IMR-90 (cell line): ENCODE results near the gene CLEC5A. TPM values are rescaled to one million over a fixed set of nuclear protein-coding genes. Genes with fewer than 3 reads are reported as not detected.

Experiments
- ATAC-seq: fragments of 200-7000 bp; cut with Tn5 transposase; 2 replicates; pipeline ENCODE4 v1.9.1; 2020; ENCODE audit warnings: low read depth, mild to moderate bottlenecking, moderate library complexity
- BruUV-seq: library from RNA; stranded (reverse); fragments of 400-500 nt; replicated peaks from 2 replicates; lab custom pipeline; 2021; lab: Mats Ljungman, UMichigan
- CTCF ChIA-PET: fragments of 300-600 bp; formaldehyde crosslinking; extraction: SDS; loops from one replicate; lab custom pipeline; 2021; ENCODE audit warnings: antibody characterized with exemption; lab: Yijun Ruan, JAX
- POLR2A ChIA-PET: fragments of 300-600 bp; sonication (Branson Sonifier 250); formaldehyde crosslinking; loops from one replicate; lab custom pipeline; 2022; ENCODE audit warnings: antibody characterized with exemption; ENCODE audit not compliant: unreplicated experiment; lab: Charles Lee
- DNase-seq: peaks from one replicate; pipeline ENCODE4 v3.0.0; 2013
- H2AFZ ChIP-seq: replicated peaks from 2 replicates; pipeline ENCODE3; 2013; ENCODE audit warnings: low read length, mild to moderate bottlenecking; ENCODE audit not compliant: poor library complexity
- H2AK5ac ChIP-seq: 2 replicates; pipeline ENCODE4 v1.6.1; 2013; ENCODE audit warnings: low read depth, low read length, inconsistent platforms
- H2AK9ac ChIP-seq: replicated peaks from 2 replicates; pipeline ENCODE3; 2013; ENCODE audit warnings: mild to moderate bottlenecking, low read depth, low read length, moderate library complexity; ENCODE audit not compliant: poor library complexity
- H2BK120ac ChIP-seq: 2 replicates; pipeline ENCODE4 v1.6.1; 2013; ENCODE audit warnings: low read depth, low read length, inconsistent platforms
- H2BK15ac ChIP-seq: 3 replicates; pipeline ENCODE4 v1.6.1; 2013; ENCODE audit warnings: low read depth, low read length, inconsistent platforms
- H2BK20ac ChIP-seq: 2 replicates; pipeline ENCODE4 v1.6.1; 2013; ENCODE audit warnings: low read depth, mild to moderate bottlenecking, inconsistent platforms, low read length, moderate library complexity
- H2BK5ac ChIP-seq: 2 replicates; pipeline ENCODE4 v1.6.1; 2013; ENCODE audit warnings: mild to moderate bottlenecking, low read depth, low read length, inconsistent platforms; ENCODE audit not compliant: poor library complexity, severe bottlenecking
- H3K14ac ChIP-seq: replicated peaks from 2 replicates; pipeline ENCODE4 v1.6.1; 2013; ENCODE audit warnings: low read depth, low read length, inconsistent platforms
- H3K18ac ChIP-seq: 2 replicates; pipeline ENCODE4 v1.6.1; 2013; ENCODE audit warnings: low read depth, low read length, control low read depth
- H3K23ac ChIP-seq: 2 replicates; pipeline ENCODE4 v1.6.1; 2013; ENCODE audit warnings: low read depth, low read length, inconsistent platforms
- H3K27ac ChIP-seq: 2 replicates; pipeline ENCODE4 v1.5.1; 2013; ENCODE audit warnings: mild to moderate bottlenecking, control low read depth, low read length; ENCODE audit not compliant: insufficient read depth
- H3K27me3 ChIP-seq: 2 replicates; pipeline ENCODE4 v1.6.1; 2013; ENCODE audit warnings: low read length; ENCODE audit not compliant: control insufficient read depth, insufficient read depth
- H3K36me3 ChIP-seq: 2 replicates; pipeline ENCODE4 v1.6.1; 2013; ENCODE audit warnings: low read length, mixed read lengths; ENCODE audit not compliant: control insufficient read depth, insufficient read depth
- H3K4ac ChIP-seq: 2 replicates; pipeline ENCODE4 v1.6.1; 2013; ENCODE audit warnings: low read depth, low read length, inconsistent platforms
- H3K4me1 ChIP-seq: 2 replicates; pipeline ENCODE4 v1.6.1; 2013; ENCODE audit warnings: low read length, mixed read lengths; ENCODE audit not compliant: control insufficient read depth, insufficient read depth
- H3K4me2 ChIP-seq: 2 replicates; pipeline ENCODE4 v1.6.1; 2013; ENCODE audit warnings: low read depth, mild to moderate bottlenecking, control low read depth, low read length, moderate library complexity
- H3K4me3 ChIP-seq: 2 replicates; pipeline ENCODE4 v1.5.1; 2013; ENCODE audit warnings: low read depth, mild to moderate bottlenecking, control low read depth, low read length, moderate library complexity; ENCODE audit not compliant: insufficient read depth
- H3K56ac ChIP-seq: 2 replicates; pipeline ENCODE4 v1.6.1; 2013; ENCODE audit warnings: low read length, inconsistent platforms; ENCODE audit not compliant: insufficient read depth; ENCODE audit errors: extremely low read depth
- H3K79me1 ChIP-seq, 2 experiments: 2 replicates each; pipeline ENCODE4 v1.6.1; 2013; ENCODE audit warnings: low read length in 2 of 2, inconsistent platforms in 1 of 2, low read depth in 1 of 2
- H3K9ac ChIP-seq: 2 replicates; pipeline ENCODE4 v1.6.1; 2013; ENCODE audit warnings: low read depth, low read length, control low read depth
- H3K9me1 ChIP-seq: 2 replicates; pipeline ENCODE4 v1.6.1; 2013; ENCODE audit warnings: low read length, inconsistent platforms; ENCODE audit not compliant: insufficient read depth
- H3K9me3 ChIP-seq: 2 replicates; pipeline ENCODE4 v1.6.1; 2013; ENCODE audit warnings: low read length; ENCODE audit not compliant: control insufficient read depth, insufficient read depth
- H4K20me1 ChIP-seq: 2 replicates; pipeline ENCODE4 v1.6.1; 2013; ENCODE audit warnings: low read length, inconsistent platforms; ENCODE audit not compliant: insufficient read depth
- H4K5ac ChIP-seq: 2 replicates; pipeline ENCODE4 v1.6.1; 2013; ENCODE audit warnings: mild to moderate bottlenecking, low read depth, low read length, control low read depth
- H4K8ac ChIP-seq, 2 experiments: 2 replicates each; pipeline ENCODE4 v1.6.1; 2013; ENCODE audit warnings: low read depth in 2 of 2, low read length in 2 of 2, control low read depth in 1 of 2, inconsistent platforms in 1 of 2
- H4K91ac ChIP-seq: 2 replicates; pipeline ENCODE4 v1.6.1; 2013; ENCODE audit warnings: low read depth, low read length, inconsistent platforms; ENCODE audit not compliant: insufficient read depth
- BHLHE40 ChIP-seq: fragments of 150-350 bp; IDR thresholded peaks from 2 replicates; pipeline ENCODE4 v1.6.1; 2016; ENCODE audit warnings: mild to moderate bottlenecking, low read depth, low read length
- WGBS, 2 experiments: methylation state at CpG; one replicate each; pipeline versions ENCODE4 v1.1.5 to v1.1.7; 2013; ENCODE audit warnings: missing lambda C conversion rate in 2 of 2; ENCODE audit not compliant: insufficient read length in 1 of 2; ENCODE audit errors: extremely low coverage in 2 of 2; 5-methylcytosine and 5-hydroxymethylcytosine counted together
- dilution Hi-C: fragments of 300-500 bp; cut with HindIII; formaldehyde crosslinking; loops from one replicate; pipeline ENCODE4 v1.14.3; 2018; ENCODE audit warnings: low sequenced_read_pairs; ENCODE audit not compliant: unreplicated experiment
- in situ Hi-C: fragments of 300-500 bp; cut with MboI; formaldehyde crosslinking; loops from 3 replicates; pipeline ENCODE4 v1.14.3; 2019; ENCODE audit warnings: low sequenced_read_pairs, inconsistent platforms, mixed read lengths
- intact Hi-C: fragments of 100-400 bp; cut with micrococcal nuclease; formaldehyde crosslinking; loops from 2 replicates; pipeline ENCODE4 v1.10.0; 2022
- polyA plus RNA-seq, 3 experiments: library from polyadenylated mRNA; depleted of rRNA; stranded (reverse); fragments of >200 nt; gene quantifications; 2 replicates each; pipeline ENCODE4 v1.2.3, GENCODE V29; 2012; ENCODE audit warnings: low replicate concordance in 1 of 3
- total RNA-seq: library from RNA; depleted of rRNA; stranded (reverse); fragments of >200 nt; gene quantifications from 2 replicates; pipeline ENCODE4 v1.2.3, GENCODE V29; 2012

The CLEC5A gene
- total and polyA plus RNA-seq, 2 of the 4 experiments (the other 2 are of a cell fraction) = not detected

GRCh38 chr7:141956084-141956483 lies 9.3 kb upstream of the CLEC5A start:
- H3K56ac ChIP-seq = no peak overlapping the region
- no peak for DNase-seq
- no peak overlapping the region for H3K4me2 ChIP-seq
- H2BK15ac ChIP-seq = no peak overlapping the region
- no peak overlapping the region for H2AFZ ChIP-seq
- H2AK9ac ChIP-seq = no peak overlapping the region
- H3K4ac ChIP-seq = no peak overlapping the region
- no peaks in the 10 kb centered on the region for H3K9me1 ChIP-seq
- no peak overlapping the region for H2BK120ac ChIP-seq
- no peaks in the 10 kb centered on the region for H3K36me3 ChIP-seq
- ChIA-PET POLR2A (no interaction called here), CTCF (no interaction called here)
- no peak overlapping the region for H3K14ac ChIP-seq
- H3K9ac ChIP-seq = no peak overlapping the region
- no peak overlapping the region for H4K91ac ChIP-seq
- intact Hi-C loops (no loop called here), in situ Hi-C loops (no loop called here), dilution Hi-C loops (no loop called here)
- no peak overlapping the region for H4K8ac ChIP-seq
- no peak overlapping the region for H3K18ac ChIP-seq
- H2BK20ac ChIP-seq = no peak overlapping the region
- no peak overlapping the region for H4K5ac ChIP-seq
- H3K9me3 ChIP-seq = peaks cover 7% of the 10 kb centered on the region
- H3K23ac ChIP-seq = no peak overlapping the region
- WGBS, 2 experiments = no CpG with 5 or more reads among the region's 3 CpGs
- no peak overlapping the region for H3K4me3 ChIP-seq
- H3K79me1 ChIP-seq = no peaks in the 10 kb centered on the region
- no peak overlapping the region for H2AK5ac ChIP-seq
- TF ChIP-seq BHLHE40 = no peak
- no peaks in the 10 kb centered on the region for H3K4me1 ChIP-seq
- no TSS peak for BruUV-seq
- ATAC-seq = no peak
- H3K27me3 ChIP-seq = no peaks in the 10 kb centered on the region
- H3K27ac ChIP-seq = no peak overlapping the region
- H2BK5ac ChIP-seq = no peak overlapping the region
- H4K20me1 ChIP-seq = no peaks in the 10 kb centered on the region
